ENCODE results near the gene ZGLP1. TPM values are rescaled to one million over a fixed set of nuclear protein-coding genes. Genes with fewer than 3 reads are reported as not detected.

ZGLP1 gene
- total RNA-seq, 2 donors from 2014 or later, result 5.0 to 12.3 TPM

DNA sequence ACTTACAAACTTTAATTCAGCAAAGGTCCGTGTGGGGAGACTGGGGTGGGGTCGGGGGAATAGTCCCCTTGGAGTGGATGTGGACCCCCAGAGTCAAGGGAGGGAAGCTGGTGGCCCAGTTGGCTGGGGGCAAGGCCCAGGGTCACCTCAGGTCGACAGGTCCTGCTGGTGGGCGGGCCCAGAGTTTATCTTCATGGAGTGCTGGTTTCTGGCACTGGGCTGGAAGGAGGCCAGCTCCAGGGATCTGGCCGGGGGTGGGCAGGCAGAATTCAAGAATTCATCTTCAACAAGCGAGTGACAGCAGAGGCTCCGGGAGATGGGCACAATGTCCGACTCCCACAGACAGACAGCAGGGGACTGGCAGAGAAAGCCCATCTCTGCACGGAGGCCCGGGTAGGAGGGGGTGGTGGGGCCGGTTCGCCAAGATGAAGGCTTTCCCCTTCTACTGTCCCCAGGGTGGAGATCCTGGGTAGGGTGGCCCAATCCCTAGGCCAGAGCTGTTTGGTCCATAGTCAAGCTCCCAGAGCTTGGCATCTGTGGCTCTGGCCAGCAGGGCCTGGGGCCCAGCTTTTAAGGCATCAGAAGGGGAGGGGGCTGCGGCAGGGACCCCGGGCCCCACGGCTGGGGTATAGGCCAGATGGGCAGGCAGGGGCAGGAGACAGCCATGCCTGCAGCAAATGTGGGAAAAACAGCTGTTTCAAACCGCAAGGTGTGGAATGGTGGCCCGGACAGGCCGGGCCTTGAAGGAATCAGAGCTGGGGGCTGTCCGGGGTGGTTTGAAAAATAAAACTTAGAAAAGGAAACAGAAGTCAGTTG lies 6.8 kb upstream of the ZGLP1 start:
- no peak for TF ChIP-seq POLR2A (IDR thresholded peaks at IDR 0.05)
- no peak for TF ChIP-seq CTCF (IDR thresholded peaks at IDR 0.05)
- TF ChIP-seq POLR2AphosphoS5 (IDR thresholded peaks at IDR 0.05), result no peak
- WGBS, result 57% methylated on average over 19 of the region's 19 CpGs
- DNase-seq (ENCODE audit: low spot score), result no peak
- Histone ChIP-seq H3K27me3 (replicated peaks; ENCODE audit: insufficient read depth) (no peaks in the 10 kb centered on the region), H3K4me1 (replicated peaks) (no peaks in the 10 kb centered on the region), H3K36me3 (peaks cover 10 to 15% of the 10 kb centered on the region in 2 donors), H3K4me3 (no peak overlapping the region), H3K9me3 (no peaks in the 10 kb centered on the region), H3K27ac (peak overlapping the region in 1 of 2 donors; percentile 70)
- intact Hi-C loops (cut with DNase I), result no loop called here

GRCh38 chr19:10315335-10316214 lies 6.0 kb upstream of the ZGLP1 start, which contains the start of gene FDX2:
Gene FDX2 (minus strand): TSS chr19:10316015. CDS start chr19:10315996, 19 bp downstream.
- intact Hi-C loops (cut with DNase I), result no loop called here
- peak; percentile 80 for DNase-seq (ENCODE audit: low spot score)
- Histone ChIP-seq H3K36me3 (peaks cover 4 to 11% of the 10 kb centered on the region in 2 donors), H3K27me3 (replicated peaks; ENCODE audit: insufficient read depth) (no peaks in the 10 kb centered on the region), H3K9me3 (no peaks in the 10 kb centered on the region), H3K4me1 (replicated peaks) (no peaks in the 10 kb centered on the region), H3K4me3 (peak within 1 kb of the TSS; percentile 66 to 94), H3K27ac (peak within 1 kb of the TSS; percentile 57 to 70)
- WGBS, result under 1% methylated on average over 49 of the region's 55 CpGs
- TF ChIP-seq POLR2A (IDR thresholded peaks at IDR 0.05) (no peak), POLR2AphosphoS5 (IDR thresholded peaks at IDR 0.05) (peak; percentile 90), CTCF (IDR thresholded peaks at IDR 0.05) (peak in 1 of 4 experiments; percentile 2)

DNA sequence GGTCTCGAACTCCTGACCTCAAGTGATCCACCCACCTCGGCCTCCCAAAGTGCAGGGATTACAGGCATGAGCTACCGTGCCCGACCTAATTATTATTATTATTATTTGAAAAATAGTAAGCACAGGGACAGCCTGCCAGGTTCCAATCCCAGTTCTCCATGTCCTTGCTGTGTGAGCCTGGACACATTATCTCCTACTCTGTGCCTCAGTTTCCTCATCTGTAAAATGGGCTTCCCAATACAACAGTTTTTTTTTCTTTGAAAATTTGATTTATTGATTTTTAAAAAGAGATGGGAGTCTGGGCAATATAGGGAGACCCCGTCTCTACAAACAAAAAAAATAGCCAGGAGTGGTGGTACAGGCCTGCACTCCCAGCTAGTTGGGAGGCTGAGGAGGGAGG lies 3.3 kb downstream of the ZGLP1 start:
- TF ChIP-seq POLR2AphosphoS5 (IDR thresholded peaks at IDR 0.05) (no peak), CTCF (IDR thresholded peaks at IDR 0.05) (no peak), POLR2A (IDR thresholded peaks at IDR 0.05) (no peak)
- DNase-seq (ENCODE audit: low spot score), result no peak
- Histone ChIP-seq H3K4me1 (replicated peaks) (no peaks in the 10 kb centered on the region), H3K9me3 (no peaks in the 10 kb centered on the region), H3K27me3 (replicated peaks; ENCODE audit: insufficient read depth) (no peaks in the 10 kb centered on the region), H3K36me3 (no peaks in the 10 kb centered on the region), H3K4me3 (no peak overlapping the region), H3K27ac (no peak overlapping the region)
- intact Hi-C loops (cut with DNase I), result no loop called here
- 92% methylated on average over 5 of the region's 5 CpGs for WGBS

DNA sequence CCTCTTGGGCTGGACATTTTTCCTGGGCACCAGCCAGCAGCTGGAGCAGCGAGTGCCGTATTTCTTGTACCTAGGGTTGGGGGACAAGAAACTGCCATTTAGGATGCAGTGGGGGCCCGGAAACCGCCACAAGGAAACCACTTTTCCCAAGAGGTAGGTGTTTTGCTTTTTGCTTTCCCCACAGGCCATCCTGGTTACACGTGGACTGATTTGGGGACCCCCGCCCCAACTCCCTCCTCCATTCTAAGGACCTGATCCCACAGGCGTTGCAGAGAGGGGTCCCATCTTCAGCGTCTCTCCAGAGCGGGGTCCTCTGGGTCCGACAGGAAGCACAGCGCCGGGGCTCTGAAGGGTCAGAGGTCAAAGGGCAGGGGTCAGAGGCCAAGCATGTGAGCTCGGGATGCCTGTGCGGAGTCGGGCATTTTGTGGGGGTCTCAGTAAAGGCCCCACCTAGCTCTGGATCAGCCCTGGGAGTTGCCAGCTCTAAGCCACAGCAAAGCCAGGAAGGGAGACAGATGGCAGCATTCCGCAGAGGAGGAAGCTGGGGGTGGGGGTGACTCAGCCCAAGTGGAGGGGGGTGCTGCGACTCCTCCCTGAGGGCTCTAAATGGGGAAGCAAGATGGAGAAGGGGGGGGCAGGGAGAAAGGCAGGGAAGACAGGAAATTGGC lies 4.3 kb downstream of the ZGLP1 start:
- H3K9me3 ChIP-seq, result no peaks in the 10 kb centered on the region
- H3K4me1 ChIP-seq (replicated peaks), result no peaks in the 10 kb centered on the region
- no peaks in the 10 kb centered on the region for H3K36me3 ChIP-seq
- H3K4me3 ChIP-seq, result no peak overlapping the region
- TF ChIP-seq CTCF (IDR thresholded peaks at IDR 0.05) (no peak), POLR2A (IDR thresholded peaks at IDR 0.05) (no peak), POLR2AphosphoS5 (IDR thresholded peaks at IDR 0.05) (no peak)
- WGBS, result 84% methylated on average over 16 of the region's 17 CpGs
- H3K27ac ChIP-seq, result no peak overlapping the region
- H3K27me3 ChIP-seq (replicated peaks; ENCODE audit: insufficient read depth), result no peaks in the 10 kb centered on the region
- intact Hi-C loops (cut with DNase I), result no loop called here
- no peak for DNase-seq (ENCODE audit: low spot score)
